Hypothalamus (tissue), 51 donors: ENCODE measurements around the gene LEMD1.
"Not testable (repeated sequence)": the region's sequence is repeated elsewhere in the genome, so short reads cannot be mapped to it uniquely, and the experiment has no call there.

Experiments used
- DNase-seq, 51 donors: peaks; one replicate each; lab custom pipeline; 2025; lab: John Stamatoyannopoulos, UW

The LEMD1 gene

GRCh38 chr1:205387845-205388244 lies 34.0 kb downstream of the LEMD1 start:
- DNase-seq, result no peak

GRCh38 chr1:205382990-205383389 lies 38.9 kb downstream of the LEMD1 start:
- not testable (repeated sequence) for DNase-seq

GRCh38 chr1:205382561-205382960 lies 39.3 kb downstream of the LEMD1 start:
- no peak for DNase-seq

- DNase-seq, result no peak
Observed at GRCh38 chr1:205381305-205381704, 40.6 kb downstream of the LEMD1 start.

GRCh38 chr1:205380882-205381281 lies 41.0 kb downstream of the LEMD1 start:
- no peak for DNase-seq

- no peak for DNase-seq
Observed at GRCh38 chr1:205379056-205379455, 42.8 kb downstream of the LEMD1 start.

GRCh38 chr1:205377355-205377754 lies 44.5 kb downstream of the LEMD1 start:
- DNase-seq, result no peak

- peak in 1 of 51 donors; percentile 35 for DNase-seq
Observed at GRCh38 chr1:205376739-205377138, 45.1 kb downstream of the LEMD1 start.

GRCh38 chr1:205375835-205376545 lies 45.9 kb downstream of the LEMD1 start:
- peak in 2 of 51 donors; percentile 41 for DNase-seq

- DNase-seq, result peak in 1 of 51 donors; percentile 17
Observed at GRCh38 chr1:205374210-205375078, 47.4 kb downstream of the LEMD1 start.

GRCh38 chr1:205373798-205374175 lies 48.1 kb downstream of the LEMD1 start:
- DNase-seq, result no peak

- peak in 1 of 51 donors; percentile 42 for DNase-seq
Observed at GRCh38 chr1:205373022-205373797, 48.6 kb downstream of the LEMD1 start.

GRCh38 chr1:205371871-205372660 lies 49.8 kb downstream of the LEMD1 start:
- no peak for DNase-seq

- no peak for DNase-seq
Observed at GRCh38 chr1:205370780-205371179, 51.1 kb downstream of the LEMD1 start.

GRCh38 chr1:205369701-205370123 lies 52.1 kb downstream of the LEMD1 start:
- peak in 8 of 51 donors; percentile 9 to 32 (median 18) for DNase-seq

GRCh38 chr1:205368478-205368877 lies 53.4 kb downstream of the LEMD1 start:
- DNase-seq, result no peak

GRCh38 chr1:205365945-205366463 lies 55.9 kb downstream of the LEMD1 start:
- no peak for DNase-seq

- DNase-seq, result not testable (repeated sequence)
Observed at GRCh38 chr1:205365086-205365485, 56.8 kb downstream of the LEMD1 start.

- DNase-seq, result no peak
Observed at GRCh38 chr1:205360891-205361290, 61.0 kb downstream of the LEMD1 start.
